Activated naive CD4-positive, alpha-beta T cell treated with anti-CD3 and anti-CD28 coated beads, Interleukin-2, amount 10 ng/mL, durations not matched to agents 5 hours and 36 hours (primary cell): ENCODE measurements around the gene RAB6B. TPM values are rescaled to one million over a fixed set of nuclear protein-coding genes. Genes with fewer than 3 reads are reported as not detected.

Source experiments
- total RNA-seq, 2 experiments: library from RNA; stranded (reverse); gene quantifications; one replicate each; pipeline ENCODE4 v1.2.3, GENCODE V29; 2021

Gene RAB6B
- not detected for total RNA-seq

GRCh38 chr3:133895208-133896001, at the start of gene RAB6B:
RAB6B (minus strand) TSS chr3:133895882; CDS start chr3:133895466, 416 bp downstream.

GRCh38 chr3:133805702-133806475, 89.8 kb downstream of the RAB6B start, which contains the start of gene SRPRB:
SRPRB (plus strand) TSS chr3:133805815; CDS start chr3:133805849, 34 bp downstream.

Other genes starting within 250 kb of the RAB6B start
- gene TOPBP1, start 233.9 kb downstream of the RAB6B start, total RNA-seq: 10 to 100 TPM; 62.3 to 65.9 TPM
- under 1 TPM; 0.02 to 0.30 TPM for gene TF, start 149.5 kb downstream of the RAB6B start, total RNA-seq
- 10 to 100 TPM; 48.1 to 49.1 TPM for gene SRPRB, start 90.1 kb downstream of the RAB6B start, total RNA-seq
- gene SLCO2A1, start 134.0 kb upstream of the RAB6B start, total RNA-seq: not detected